Measurements from ENCODE around the gene TRMT61A. TPM values are rescaled to one million over a fixed set of nuclear protein-coding genes. Genes with fewer than 3 reads are reported as not detected.

Gene TRMT61A
- total and polyA plus RNA-seq, 2 donors (not counting 3 experiments of a cell fraction or from before 2014, with no cell fraction given): 6.8 to 10.6 TPM

DNA sequence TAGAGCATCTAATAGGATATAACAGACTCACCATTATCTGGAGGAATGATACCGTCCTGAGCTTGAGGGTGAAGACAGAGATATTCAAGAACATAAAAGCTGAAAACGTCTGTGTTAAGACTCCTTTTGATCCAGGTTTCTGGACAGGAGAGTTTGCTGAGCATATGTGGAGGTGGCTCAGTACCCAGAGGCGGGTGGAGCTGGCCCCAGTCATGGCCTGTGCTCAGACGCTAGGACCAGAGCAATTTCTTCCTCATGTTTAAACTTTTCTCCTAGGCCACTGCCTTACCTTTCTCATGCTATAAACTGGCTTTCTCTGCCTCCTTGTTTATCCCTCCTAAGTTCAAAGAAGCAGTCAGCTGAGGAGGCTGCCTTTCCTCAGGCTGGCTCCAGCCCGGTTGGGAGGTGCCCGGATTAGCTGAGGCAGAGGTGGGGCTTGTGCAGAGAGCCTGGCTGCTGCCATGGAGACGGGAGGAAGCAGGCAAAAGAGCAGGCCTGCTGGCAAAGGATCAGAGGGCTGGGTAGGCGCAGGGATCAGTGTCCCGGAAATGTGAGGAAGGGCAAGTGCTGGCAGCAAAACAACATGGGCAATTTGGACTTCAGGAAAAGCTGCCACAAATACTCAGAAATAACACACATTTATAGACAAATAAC, 47.5 kb downstream of the TRMT61A start:
- Histone ChIP-seq H3K79me2 (ENCODE audit: control insufficient read depth, insufficient read depth, low read length) (peaks cover 17% of the 10 kb centered on the region), H3K9ac (replicated peaks; ENCODE audit: extremely low read depth, insufficient read depth, low read length) (peak overlapping the region; percentile 50), H3K9me3 (replicated peaks; ENCODE audit: control insufficient read depth, insufficient read depth, low read length) (no peaks in the 10 kb centered on the region), H3K4me1 (ENCODE audit: control insufficient read depth, extremely low read depth, insufficient read depth, low read length) (peaks cover 15% of the 10 kb centered on the region), H3K4me2 (ENCODE audit: insufficient read depth, low read length) (peak overlapping the region; percentile 23), H3K9me1 (replicated peaks; ENCODE audit: control insufficient read depth, extremely low read depth, insufficient read depth, low read length) (no peaks in the 10 kb centered on the region), H3K36me3 (ENCODE audit: control insufficient read depth in 2 of 2, extremely low read depth in 1 of 2, insufficient read depth in 2 of 2, low read length in 2 of 2) (peaks cover 14% of the 10 kb centered on the region in 2 experiments), H3K27me3 (ENCODE audit: control insufficient read depth in 2 of 2, insufficient read depth in 2 of 2, low read length in 2 of 2) (no peaks in the 10 kb centered on the region), H2AFZ (ENCODE audit: low read depth, low read length) (no peak overlapping the region), H3K27ac (ENCODE audit: insufficient read depth, low read depth, low read length) (peak overlapping the region; percentile 42), H4K20me1 (replicated peaks; ENCODE audit: control insufficient read depth, extremely low read depth, insufficient read depth, low read length) (peaks cover 3% of the 10 kb centered on the region), H3K4me3 (replicated peaks in 1 of 3; ENCODE audit: insufficient read depth in 1 of 3, low read depth in 1 of 3, low read length in 3 of 3) (no peak overlapping the region)
- peak; percentile 97 for FAIRE-seq
- intact Hi-C loops (cut with micrococcal nuclease): loop anchor here (1.0 to 2.0 kb wide), 2 partner anchors 14 to 52 kb away; partner anchors contain the start of genes BAG5, COA8 and KLC1
- BruUV-seq (replicated peaks): no TSS peak
- TF ChIP-seq POLR2AphosphoS5 (IDR thresholded peaks at IDR 0.05; ENCODE audit: insufficient read depth, low read depth, low read length) (peak; percentile 77), POLR2A (IDR thresholded peaks at IDR 0.05; ENCODE audit: low read depth, low read length) (peak; percentile 6)
- TF ChIP-seq, protein P1, sequence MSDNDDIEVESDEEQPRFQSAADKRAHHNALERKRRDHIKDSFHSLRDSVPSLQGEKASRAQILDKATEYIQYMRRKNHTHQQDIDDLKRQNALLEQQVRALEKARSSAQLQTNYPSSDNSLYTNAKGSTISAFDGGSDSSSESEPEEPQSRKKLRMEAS (IDR thresholded peaks at IDR 0.05; ENCODE audit: insufficient read depth, insufficient read length): no peak
- ChIA-PET POLR2A (no interaction called here), CTCF (interaction anchor here (1.0 to 1.9 kb wide), 6 partner anchors 9 to 103 kb away, joined by 3 to 10 read pairs (median 5); no protein-coding TSS in a partner anchor)
- peak; percentile 95 for DNase-seq (ENCODE audit: low read depth, low spot score)
- dilution Hi-C loops (cut with MboI; ENCODE audit: extremely low pct_ligation_motif_present, low sequenced_read_pairs): no loop called here

DNA sequence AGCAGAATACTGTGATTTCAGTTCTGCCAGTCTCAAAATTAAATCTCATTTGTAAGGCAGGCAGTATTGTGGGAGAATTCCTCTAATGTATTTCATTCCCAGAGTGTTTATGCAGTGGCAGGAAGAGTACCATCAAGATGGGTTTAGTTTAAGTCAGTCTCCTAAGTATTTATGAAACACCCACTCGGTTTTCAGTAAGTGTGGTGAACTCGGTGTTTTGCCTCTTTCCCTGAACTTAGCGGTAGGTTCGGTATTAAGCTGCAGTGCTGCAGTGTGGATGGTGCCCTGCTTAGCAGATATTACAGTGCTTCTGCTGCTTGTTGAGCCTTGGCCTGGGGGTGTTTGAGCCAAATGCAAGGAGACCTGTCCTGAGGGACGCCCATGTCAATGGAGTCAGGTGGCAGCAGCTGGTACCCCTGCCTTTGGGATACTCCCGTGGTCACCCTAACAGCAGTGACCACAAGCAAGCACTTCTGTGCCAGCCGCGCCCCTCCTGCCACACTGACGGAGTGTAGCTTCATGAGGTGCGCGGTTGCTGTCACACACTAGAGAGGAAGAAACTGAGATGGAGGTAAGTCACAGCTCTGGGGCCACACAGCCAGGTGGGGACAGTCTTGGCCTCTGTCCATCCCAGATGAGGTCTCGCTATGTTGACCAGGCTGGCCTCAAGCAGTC, 49.5 kb downstream of the TRMT61A start:
- Histone ChIP-seq H4K20me1 (replicated peaks; ENCODE audit: control insufficient read depth, extremely low read depth, insufficient read depth, low read length) (peaks cover 3% of the 10 kb centered on the region), H3K27me3 (ENCODE audit: control insufficient read depth in 2 of 2, insufficient read depth in 2 of 2, low read length in 2 of 2) (no peaks in the 10 kb centered on the region), H3K79me2 (ENCODE audit: control insufficient read depth, insufficient read depth, low read length) (peaks cover 19% of the 10 kb centered on the region), H3K4me2 (ENCODE audit: insufficient read depth, low read length) (no peak overlapping the region), H3K9ac (replicated peaks; ENCODE audit: extremely low read depth, insufficient read depth, low read length) (no peak overlapping the region), H3K27ac (ENCODE audit: insufficient read depth, low read depth, low read length) (no peak overlapping the region), H3K9me3 (replicated peaks; ENCODE audit: control insufficient read depth, insufficient read depth, low read length) (no peaks in the 10 kb centered on the region), H3K4me3 (replicated peaks in 1 of 3; ENCODE audit: insufficient read depth in 1 of 3, low read depth in 1 of 3, low read length in 3 of 3) (no peak overlapping the region), H2AFZ (ENCODE audit: low read depth, low read length) (no peak overlapping the region), H3K4me1 (ENCODE audit: control insufficient read depth, extremely low read depth, insufficient read depth, low read length) (peaks cover 15% of the 10 kb centered on the region), H3K9me1 (replicated peaks; ENCODE audit: control insufficient read depth, extremely low read depth, insufficient read depth, low read length) (no peaks in the 10 kb centered on the region), H3K36me3 (ENCODE audit: control insufficient read depth in 2 of 2, extremely low read depth in 1 of 2, insufficient read depth in 2 of 2, low read length in 2 of 2) (peaks cover 14 to 18% of the 10 kb centered on the region in 2 experiments)
- DNase-seq (ENCODE audit: low read depth, low spot score) (no peak), FAIRE-seq (no peak)
- no peak for TF ChIP-seq EZH2 (IDR thresholded peaks at IDR 0.05; ENCODE audit: borderline replicate concordance, low read depth, low read length, severe bottlenecking)
- BruUV-seq (replicated peaks): no TSS peak
- dilution Hi-C loops (cut with MboI; ENCODE audit: extremely low pct_ligation_motif_present, low sequenced_read_pairs) (no loop called here), intact Hi-C loops (cut with micrococcal nuclease) (no loop called here)
- POLR2A ChIA-PET: no interaction called here
- CTCF ChIA-PET: no interaction called here
